Adipose tissue (tissue), 3 donors: ENCODE data around the gene TRMT10B. TPM values are rescaled to one million over a fixed set of nuclear protein-coding genes. Genes with fewer than 3 reads are reported as not detected.
"Not testable (repeated sequence)": the region's sequence is repeated elsewhere in the genome, so short reads cannot be mapped to it uniquely, and the experiment has no call there.

Experiments
- H3K27ac ChIP-seq: one replicate; pipeline ENCODE4 v1.5.1; 2013; ENCODE audit warnings: low read depth, low read length
- WGBS, 3 donors: extraction: QIAGEN DNeasy Blood & Tissue Kit; methylation state at CpG; one replicate each; pipeline ENCODE4 v1.1.7; 2013; 5-methylcytosine and 5-hydroxymethylcytosine counted together
- polyA plus RNA-seq, 3 donors: library from polyadenylated mRNA; stranded (reverse); fragments of 200-250 nt; gene quantifications; one replicate each; pipeline ENCODE4 v1.2.3, GENCODE V29; 2013
- donor health status: healthy with polysubstance abuse.
- donor health status: Bipolar disorder and iron deficiency.
- donor health status: healthy.

Gene TRMT10B
- polyA plus RNA-seq, 3 donors: 3.7 to 5.6 (median 4.5) TPM

DNA sequence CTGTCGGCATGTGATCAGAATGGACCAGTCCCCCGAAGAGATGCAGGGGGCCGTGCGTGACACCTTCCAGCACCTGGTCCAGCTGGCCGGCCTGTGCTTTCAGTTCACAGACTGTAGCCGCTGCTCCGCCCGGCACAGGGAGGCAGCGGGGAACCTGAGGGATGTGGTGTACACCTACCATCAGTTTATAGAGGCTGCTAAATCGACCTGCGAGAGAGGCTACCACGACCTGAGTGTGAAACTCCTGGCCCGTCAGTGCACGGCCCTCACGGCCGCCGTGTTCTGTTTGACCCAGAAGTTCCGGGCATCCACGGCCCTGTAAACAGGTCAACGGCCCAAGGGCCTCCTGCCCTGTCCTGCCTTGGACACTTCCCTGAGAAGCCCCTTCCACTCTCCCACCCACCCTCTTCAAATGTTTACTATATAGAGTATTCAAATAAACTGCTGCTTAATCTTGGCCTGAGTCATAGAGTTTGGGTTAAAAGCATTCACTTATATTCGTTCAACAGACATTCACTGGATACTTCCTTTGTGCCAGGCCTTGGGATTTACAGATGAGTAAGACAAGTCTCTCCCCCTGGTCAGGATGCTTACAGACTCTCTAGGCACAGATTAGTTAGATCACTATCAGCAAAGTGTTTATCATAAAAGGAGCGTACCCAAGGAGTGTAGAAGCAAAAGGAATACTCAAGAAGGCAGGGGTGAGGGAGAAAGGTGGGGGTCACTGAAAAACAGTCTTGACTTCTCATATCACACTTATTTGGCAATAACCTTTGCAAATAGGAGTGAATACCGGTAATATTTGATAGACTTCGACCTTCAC lies 6.9 kb upstream of the TRMT10B start:
- no peak overlapping the region for H3K27ac ChIP-seq
- WGBS, 3 donors: 76 to 82% (median 79%) methylated on average over 24 of the region's 24 CpGs

DNA sequence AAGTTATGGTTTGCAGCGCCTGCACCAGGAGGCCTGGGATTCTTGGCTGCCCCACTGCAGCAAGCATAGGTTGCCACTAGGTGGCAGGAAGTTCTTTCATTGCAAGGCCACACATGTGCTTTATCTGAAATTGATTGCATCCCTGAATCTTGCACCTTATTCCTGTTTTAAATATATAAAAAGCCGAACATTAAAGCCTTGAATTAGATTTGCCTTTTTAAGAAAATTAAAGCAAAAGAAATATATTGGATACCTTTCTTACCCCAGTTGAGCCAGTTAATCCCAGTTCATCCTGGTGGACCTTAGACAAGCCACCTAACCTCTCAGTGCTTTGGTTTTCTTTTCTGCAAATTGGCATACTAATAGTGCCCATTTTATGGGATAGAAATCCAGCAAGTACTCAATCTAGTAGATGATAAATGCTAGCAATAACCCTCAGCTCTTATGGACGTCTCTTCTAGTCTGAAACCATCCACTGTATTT lies 6.3 kb upstream of the TRMT10B start:
- no peak overlapping the region for H3K27ac ChIP-seq
- 29 to 43% (median 38%) methylated on average over 3 of the region's 3 CpGs for WGBS, 3 donors

DNA sequence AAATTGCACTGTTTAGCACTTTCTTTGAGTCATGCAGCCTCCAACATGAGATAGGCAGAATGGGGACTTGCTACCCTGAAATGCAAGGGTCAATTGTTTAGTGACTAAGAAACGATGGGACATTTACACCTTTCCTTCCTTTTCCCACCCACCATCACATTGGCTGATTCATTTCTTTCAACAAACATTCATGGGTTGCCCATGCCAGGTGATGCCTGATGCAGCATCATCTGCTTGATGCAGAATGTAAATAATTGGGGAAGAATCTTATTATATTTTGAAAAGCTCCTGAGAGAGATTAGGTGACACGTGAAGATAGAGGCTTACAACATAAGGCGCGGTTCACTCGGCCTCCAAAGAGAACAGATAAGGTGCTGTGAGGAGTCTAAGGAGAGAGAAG lies 4.5 kb upstream of the TRMT10B start:
- H3K27ac ChIP-seq: no peak overlapping the region
- WGBS, 3 donors: 62 to 68% (median 65%) methylated on average over 5 of the region's 5 CpGs

DNA sequence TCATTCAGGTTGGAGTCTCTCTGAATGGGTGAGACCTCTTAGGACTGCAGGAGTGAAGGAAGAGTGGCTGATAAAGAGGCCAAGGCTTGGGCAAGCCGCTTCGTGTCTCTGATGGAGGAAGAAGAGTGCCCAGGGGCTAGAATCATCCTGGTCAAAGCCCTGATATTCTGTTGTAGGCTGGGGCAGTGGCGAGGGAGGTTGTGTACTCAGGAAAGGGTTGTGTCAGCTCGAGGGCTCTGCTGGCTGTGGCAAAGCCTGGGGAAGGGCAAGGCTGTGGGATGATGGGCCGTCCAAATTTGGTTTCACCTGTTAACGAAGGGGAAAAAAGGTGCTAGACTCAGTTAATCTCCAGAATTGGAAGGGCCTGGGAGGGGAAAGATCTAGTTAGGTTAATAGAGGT lies 2.4 kb upstream of the TRMT10B start:
- no peak overlapping the region for H3K27ac ChIP-seq
- WGBS, 3 donors: 67 to 77% (median 76%) methylated on average over 6 of the region's 6 CpGs

DNA sequence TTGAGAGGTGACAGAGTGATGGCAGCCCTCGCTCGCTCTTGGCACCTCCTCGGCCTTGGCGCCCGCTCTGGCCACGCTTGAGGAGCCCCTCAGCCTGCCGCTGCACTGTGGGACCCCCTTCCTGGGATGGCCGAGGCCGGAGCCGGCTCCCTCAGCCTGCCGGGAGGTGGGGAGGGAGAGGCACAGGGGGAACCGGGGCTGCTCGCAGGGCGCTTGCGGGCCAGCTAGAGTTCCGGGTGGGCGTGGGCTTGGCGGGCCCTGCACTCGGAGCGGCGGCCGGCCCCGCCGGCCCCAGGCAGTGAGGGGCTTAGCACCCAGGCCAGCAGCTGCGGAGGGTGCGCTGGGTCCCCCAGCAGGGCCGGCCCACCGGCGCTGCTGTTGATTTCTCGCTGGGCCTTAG lies 1.9 kb upstream of the TRMT10B start:
- 87 to 93% (median 88%) methylated on average over 20 to 30 of the region's 30 CpGs for WGBS, 3 donors

GRCh38 chr9:37752112-37752511 lies 1.5 kb upstream of the TRMT10B start:
- H3K27ac ChIP-seq: not testable (repeated sequence)
- WGBS, 3 donors: 92 to 97% (median 95%) methylated on average over 8 to 13 of the region's 13 CpGs

More for the DNA sequence above, 1.9 kb upstream of the TRMT10B start:
- H3K27ac ChIP-seq: not testable (repeated sequence)

DNA sequence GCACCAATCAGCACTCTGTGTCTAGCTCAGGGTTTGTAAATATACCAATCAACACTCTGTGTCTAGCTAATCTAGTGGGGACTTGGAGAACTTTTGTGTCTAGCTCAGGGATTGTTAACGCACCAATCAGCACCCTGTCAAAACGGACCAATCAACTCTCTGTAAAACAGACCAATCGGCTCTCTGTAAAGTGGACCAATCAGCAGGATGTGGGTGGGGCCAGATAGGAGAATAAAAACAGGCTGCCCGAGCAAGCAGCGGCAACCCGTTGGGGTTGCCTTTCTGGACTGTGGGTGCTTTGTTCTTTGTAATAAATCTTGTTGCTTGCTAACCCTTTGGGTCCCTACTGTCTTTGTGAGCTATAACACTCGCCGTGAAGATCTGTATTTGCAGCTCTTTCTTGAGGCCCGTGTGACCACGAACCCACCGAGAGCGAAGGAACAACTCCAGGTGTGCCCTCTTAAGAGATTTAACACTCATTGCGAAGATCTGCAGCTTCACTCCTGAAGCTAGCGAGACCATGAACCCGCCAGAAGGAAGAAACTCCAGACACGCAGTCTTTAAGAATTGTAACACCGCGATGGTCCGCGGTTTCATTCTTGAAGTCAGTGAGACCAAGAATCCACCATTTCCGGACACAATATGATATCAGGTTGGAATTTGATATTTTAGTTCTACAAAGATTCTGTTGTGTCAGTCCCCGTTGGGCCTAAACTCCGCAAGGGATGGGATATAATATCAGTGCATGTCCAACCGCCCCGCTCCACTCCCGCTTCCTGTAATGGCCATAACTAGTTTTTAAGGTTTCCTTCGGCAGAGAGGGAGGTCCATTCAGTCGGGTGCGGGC lies 740 bp upstream of the TRMT10B start:
- WGBS, 3 donors: 89 to 91% (median 90%) methylated on average over 29 of the region's 29 CpGs
- H3K27ac ChIP-seq: no peak overlapping the region

- WGBS, 3 donors: 83 to 91% (median 87%) methylated on average over 3 of the region's 3 CpGs
Observed at GRCh38 chr9:37758747-37759146, 5.1 kb downstream of the TRMT10B start.

DNA sequence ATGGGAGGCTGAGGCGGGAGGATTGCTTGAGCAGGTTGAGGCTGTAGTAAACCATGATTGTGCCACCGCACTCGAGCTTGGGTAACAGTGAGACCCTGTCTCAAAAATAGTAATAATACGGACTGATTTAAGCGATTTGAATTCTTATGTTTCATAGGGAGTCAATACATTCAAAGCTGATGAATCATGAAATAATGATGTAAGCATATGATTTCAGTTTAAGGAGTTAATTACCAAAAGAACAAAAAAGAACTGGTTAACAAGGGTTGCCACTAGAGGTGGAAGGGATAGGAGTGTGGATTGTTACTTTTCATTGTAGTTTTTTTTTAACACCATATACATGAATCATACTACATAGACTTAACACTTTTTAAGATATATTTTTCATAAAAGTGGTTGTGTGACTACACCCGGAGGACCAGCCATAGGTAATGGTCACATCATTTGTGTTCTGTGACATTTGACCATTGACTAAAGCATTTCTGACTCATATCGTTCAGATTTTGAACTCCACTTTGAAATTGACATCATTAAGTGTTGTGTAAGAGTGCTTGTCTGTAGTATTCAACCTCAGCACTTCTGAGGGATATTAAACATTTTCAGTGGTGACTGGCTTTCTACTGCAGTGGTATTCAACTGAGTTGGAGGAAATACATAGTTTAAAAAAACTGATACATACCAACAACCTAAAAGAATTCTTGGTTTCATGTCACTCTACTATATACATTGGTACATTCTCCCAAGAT lies 7.0 kb downstream of the TRMT10B start:
- WGBS, 3 donors: 89 to 92% (median 91%) methylated on average over 7 of the region's 7 CpGs
- no peak overlapping the region for H3K27ac ChIP-seq

More at GRCh38 chr9:37758747-37759146, 5.1 kb downstream of the TRMT10B start:
- no peak overlapping the region for H3K27ac ChIP-seq

DNA sequence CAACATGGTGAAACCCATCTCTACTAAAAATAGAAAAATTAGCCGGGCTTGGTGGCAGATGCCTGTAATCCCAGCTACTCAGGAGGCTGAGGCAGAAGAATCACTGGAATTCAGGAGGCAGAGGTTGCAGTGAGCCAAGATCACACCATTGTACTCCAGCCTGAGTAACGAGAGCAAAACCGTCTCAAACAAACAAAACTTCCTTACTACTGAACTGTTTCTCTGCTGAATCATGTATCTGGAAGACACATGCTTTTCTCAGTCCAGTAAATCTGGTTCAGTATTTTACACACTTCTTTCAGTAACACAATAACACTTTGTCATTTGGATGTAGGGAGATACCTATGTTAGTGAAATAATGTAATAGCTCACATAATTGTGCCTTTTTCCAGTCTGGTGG lies 7.9 kb downstream of the TRMT10B start:
- WGBS, 3 donors: 82 to 85% (median 83%) methylated on average over 3 of the region's 3 CpGs

DNA sequence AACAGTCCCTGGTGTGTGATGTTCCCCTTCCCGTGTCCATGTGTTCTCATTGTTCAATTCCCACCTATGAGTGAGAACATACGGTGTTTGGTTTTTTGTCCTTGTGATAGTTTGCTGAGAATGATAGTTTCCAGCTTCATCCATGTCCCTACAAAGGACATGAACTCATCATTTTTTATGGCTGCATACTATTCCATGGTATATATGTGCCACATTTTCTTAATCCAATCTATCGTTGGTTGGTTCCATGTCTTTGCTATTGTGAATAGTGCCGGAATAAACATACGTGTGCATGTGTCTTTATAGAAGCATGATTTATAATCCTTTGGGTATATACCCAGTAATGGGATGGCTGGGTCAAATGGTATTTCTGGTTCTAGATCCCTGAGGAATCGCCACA lies 11.7 kb downstream of the TRMT10B start:
- H3K27ac ChIP-seq: not testable (repeated sequence)
- 85 to 98% (median 96%) methylated on average over 5 to 6 of the region's 6 CpGs for WGBS, 3 donors

More for the DNA sequence above, 7.9 kb downstream of the TRMT10B start:
- no peak overlapping the region for H3K27ac ChIP-seq

- WGBS, 3 donors: 85 to 94% (median 93%) methylated on average over 5 of the region's 5 CpGs
- H3K27ac ChIP-seq: no peak overlapping the region
Observed at GRCh38 chr9:37769306-37769705, 15.7 kb downstream of the TRMT10B start.

GRCh38 chr9:37769995-37770394 lies 16.4 kb downstream of the TRMT10B start:
- WGBS, 3 donors: 87 to 98% (median 90%) methylated on average over 3 of the region's 3 CpGs

DNA sequence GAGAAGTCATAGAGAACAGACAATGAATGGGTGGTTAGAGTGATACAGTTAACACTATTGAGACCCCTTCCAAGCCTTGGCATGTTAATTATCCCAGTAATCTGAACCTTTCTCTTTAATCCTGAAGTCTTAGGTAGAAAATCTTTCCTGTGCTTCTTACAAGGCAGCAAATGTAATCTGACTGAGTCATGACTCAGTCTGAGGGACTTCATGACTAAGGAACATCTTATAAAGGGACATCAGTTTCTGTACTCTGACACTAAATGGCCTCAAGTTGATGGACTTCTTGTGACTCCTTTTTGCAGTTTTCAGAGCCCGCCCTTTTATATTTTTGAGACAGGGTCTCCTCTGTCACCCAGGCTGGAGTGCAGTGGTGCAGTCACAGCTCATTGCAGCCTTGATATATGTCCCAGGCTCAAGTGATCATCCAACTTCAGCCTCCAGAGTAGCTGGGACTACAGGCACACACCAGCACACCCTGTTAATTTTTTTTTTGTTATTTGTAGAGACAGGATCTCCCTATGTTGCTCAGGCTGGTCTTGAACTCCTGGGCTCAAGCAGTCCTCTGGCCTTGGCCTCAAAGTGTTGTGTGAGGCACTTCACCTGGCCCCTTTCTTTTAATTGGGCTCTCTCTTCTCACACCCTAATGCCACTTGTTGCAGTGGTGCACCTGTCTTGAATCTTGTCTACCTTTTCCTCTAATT lies 21.8 kb downstream of the TRMT10B start:
- H3K27ac ChIP-seq: no peak overlapping the region
- WGBS, 3 donors: 97 to 100% (median 100%) methylated on average over 1 of the region's 1 CpG

More at GRCh38 chr9:37769995-37770394, 16.4 kb downstream of the TRMT10B start:
- no peak overlapping the region for H3K27ac ChIP-seq

GRCh38 chr9:37776328-37776727 lies 22.7 kb downstream of the TRMT10B start:
- 87 to 90% (median 88%) methylated on average over 5 of the region's 5 CpGs for WGBS, 3 donors
- H3K27ac ChIP-seq: no peak overlapping the region

DNA sequence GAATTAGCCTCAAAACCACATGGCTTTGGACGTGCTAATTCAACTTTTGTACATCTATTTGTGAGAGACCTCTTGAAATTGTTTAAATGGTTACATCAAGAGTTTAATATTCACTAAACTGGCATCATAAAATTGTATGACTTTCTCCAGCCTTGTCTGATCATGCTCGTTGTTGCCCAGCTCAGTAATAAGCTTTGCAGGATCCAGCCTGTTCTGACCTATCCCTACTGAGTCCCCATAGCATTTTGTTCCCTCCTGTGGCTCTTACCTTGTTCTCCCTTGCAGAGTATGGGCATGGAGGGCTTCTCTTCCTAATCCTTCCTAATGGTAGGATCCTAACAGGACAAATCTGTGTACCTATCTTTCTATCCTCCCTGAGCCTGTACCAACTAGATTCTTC lies 24.9 kb downstream of the TRMT10B start:
- H3K27ac ChIP-seq: no peak overlapping the region
- 71 to 89% (median 77%) methylated on average over 2 of the region's 2 CpGs for WGBS, 3 donors

DNA sequence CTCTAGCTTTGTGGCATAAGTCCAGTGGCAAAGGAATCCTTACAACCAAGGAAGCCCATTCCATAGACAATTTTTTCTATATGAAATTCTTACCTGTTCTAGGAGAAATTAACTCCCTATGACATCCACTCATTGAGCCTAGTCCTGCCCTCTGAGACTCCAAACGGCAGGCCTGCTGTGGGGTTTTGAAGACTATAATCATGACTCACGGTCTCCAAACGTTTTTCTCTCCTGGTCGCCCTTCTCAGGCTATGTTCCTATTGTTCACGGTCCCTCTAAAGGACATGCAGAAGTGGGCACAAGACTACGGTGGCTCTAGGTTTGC lies 30.6 kb downstream of the TRMT10B start:
- 1% methylated on average over 6 of the region's 6 CpGs for WGBS, 3 donors
- H3K27ac ChIP-seq: no peak overlapping the region
